ENCODE results near the gene MED17. TPM values are rescaled to one million over a fixed set of nuclear protein-coding genes. Genes with fewer than 3 reads are reported as not detected.

Gene MED17, protein sequence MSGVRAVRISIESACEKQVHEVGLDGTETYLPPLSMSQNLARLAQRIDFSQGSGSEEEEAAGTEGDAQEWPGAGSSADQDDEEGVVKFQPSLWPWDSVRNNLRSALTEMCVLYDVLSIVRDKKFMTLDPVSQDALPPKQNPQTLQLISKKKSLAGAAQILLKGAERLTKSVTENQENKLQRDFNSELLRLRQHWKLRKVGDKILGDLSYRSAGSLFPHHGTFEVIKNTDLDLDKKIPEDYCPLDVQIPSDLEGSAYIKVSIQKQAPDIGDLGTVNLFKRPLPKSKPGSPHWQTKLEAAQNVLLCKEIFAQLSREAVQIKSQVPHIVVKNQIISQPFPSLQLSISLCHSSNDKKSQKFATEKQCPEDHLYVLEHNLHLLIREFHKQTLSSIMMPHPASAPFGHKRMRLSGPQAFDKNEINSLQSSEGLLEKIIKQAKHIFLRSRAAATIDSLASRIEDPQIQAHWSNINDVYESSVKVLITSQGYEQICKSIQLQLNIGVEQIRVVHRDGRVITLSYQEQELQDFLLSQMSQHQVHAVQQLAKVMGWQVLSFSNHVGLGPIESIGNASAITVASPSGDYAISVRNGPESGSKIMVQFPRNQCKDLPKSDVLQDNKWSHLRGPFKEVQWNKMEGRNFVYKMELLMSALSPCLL
- total RNA-seq: 10 to 100 TPM; 18.1 to 40.6 (median 21.5) TPM

GRCh38 chr11:93784145-93784934, at the start of gene MED17:
Gene MED17 (plus strand): TSS chr11:93784282. CDS start chr11:93784514, 232 bp downstream.
- ATAC-seq (ENCODE audit: low FRiP score): peak; percentile 100
- peak; percentile 73 for DNase-seq (ENCODE audit: low spot score)
- no peak for TF ChIP-seq CTCF (IDR thresholded peaks at IDR 0.05)

GRCh38 chr11:93734427-93735222, 49.5 kb upstream of the MED17 start:
- TF ChIP-seq CTCF (IDR thresholded peaks at IDR 0.05): no peak
- ATAC-seq (ENCODE audit: low FRiP score) (no peak), DNase-seq (ENCODE audit: low spot score) (no peak)

DNA sequence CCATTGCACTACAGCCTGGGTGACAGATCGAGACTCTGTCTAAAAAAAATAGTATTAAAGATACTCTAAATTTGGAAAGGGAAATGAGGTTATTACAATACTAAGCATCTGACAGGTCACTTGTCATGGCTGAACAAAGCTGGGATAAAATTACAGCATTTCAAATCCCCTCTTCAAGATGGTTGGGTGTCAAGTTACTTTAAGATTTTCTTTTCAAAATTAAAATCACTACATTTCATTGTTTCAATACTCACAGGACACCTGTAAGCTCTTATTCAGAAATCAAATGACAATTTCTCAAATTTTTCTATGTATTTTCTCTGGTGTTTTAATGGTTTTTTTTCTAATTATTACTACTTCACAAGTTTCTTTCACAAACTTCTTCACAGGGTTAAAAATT, 48.5 kb upstream of the MED17 start:
- TF ChIP-seq CTCF (IDR thresholded peaks at IDR 0.05): no peak
- no peak for ATAC-seq (ENCODE audit: low FRiP score)
- no peak for DNase-seq (ENCODE audit: low spot score)

DNA sequence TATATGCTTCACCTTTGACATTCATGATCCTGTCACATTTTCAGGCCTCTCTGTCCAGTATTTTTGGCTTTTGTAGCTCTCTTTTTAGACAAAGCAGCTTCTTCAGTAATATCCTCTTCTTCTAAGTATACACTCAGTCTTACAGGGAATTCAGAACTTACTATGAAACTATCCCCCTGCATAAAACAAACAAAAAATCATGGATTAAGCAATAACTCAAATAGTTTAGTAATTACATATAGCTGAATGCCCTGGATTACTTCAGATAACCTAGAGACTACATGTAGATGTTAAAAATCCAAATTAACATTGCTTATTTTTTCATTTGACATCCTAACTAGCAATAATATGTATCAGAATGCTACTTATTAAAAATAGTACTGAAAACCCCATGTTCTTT, 48.0 kb upstream of the MED17 start:
- no peak for TF ChIP-seq CTCF (IDR thresholded peaks at IDR 0.05)
- no peak for DNase-seq (ENCODE audit: low spot score)
- no peak for ATAC-seq (ENCODE audit: low FRiP score)

- DNase-seq (ENCODE audit: low spot score) (no peak), ATAC-seq (ENCODE audit: low FRiP score) (no peak)
- no peak for TF ChIP-seq CTCF (IDR thresholded peaks at IDR 0.05)
Observed at GRCh38 chr11:93737904-93738612, 46.0 kb upstream of the MED17 start.

DNA sequence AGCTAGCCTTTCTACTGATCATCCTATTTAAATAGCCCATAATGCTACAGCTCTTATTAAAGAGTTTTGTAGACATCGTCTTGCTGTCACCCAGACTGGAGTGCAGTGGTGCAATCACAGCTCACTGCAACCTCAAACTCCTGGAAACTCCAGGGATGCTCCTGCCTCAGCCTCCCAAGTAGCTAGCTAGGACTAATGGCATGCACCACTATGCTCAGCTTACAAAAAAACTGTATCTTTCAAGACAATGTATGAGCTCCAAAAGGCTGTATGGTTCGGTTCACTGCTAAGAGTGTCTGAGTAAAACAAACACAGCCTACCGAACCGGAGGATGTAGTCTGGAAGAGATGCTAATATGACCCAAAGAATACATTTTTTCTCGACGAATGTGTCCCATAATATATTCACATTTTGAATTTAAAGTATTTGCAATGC, 45.4 kb upstream of the MED17 start:
- no peak for TF ChIP-seq CTCF (IDR thresholded peaks at IDR 0.05)
- DNase-seq (ENCODE audit: low spot score) (no peak), ATAC-seq (ENCODE audit: low FRiP score) (no peak)

Measured in omental fat pad (tissue), 4 donors.